SW 1271 (cell line): ENCODE results near the gene ARMC9.

Experiments
- DNase-seq, 2 experiments: peaks; one replicate each; lab custom pipeline; 2025; lab: John Stamatoyannopoulos, UW

Gene ARMC9

DNA sequence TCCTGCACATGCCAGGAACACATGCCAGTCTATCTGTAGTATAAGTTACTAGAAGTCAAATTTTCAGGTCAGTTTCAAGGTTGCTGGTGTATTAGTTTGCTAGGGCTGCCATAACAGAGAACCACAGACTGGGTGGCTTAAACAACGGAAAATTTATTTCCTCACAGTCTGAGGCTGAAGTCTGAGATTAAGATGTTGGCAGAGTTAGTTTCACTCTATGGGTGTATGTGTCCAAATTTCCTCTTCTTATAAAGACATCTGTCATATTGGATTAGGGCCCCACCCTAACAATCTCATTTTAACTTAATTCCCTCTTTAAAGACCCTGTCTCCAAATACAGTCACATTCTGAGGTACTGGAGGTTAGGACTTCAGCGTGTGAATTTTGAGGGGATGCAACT is 223.6 kb downstream of the ARMC9 start:
- no peak for DNase-seq

DNA sequence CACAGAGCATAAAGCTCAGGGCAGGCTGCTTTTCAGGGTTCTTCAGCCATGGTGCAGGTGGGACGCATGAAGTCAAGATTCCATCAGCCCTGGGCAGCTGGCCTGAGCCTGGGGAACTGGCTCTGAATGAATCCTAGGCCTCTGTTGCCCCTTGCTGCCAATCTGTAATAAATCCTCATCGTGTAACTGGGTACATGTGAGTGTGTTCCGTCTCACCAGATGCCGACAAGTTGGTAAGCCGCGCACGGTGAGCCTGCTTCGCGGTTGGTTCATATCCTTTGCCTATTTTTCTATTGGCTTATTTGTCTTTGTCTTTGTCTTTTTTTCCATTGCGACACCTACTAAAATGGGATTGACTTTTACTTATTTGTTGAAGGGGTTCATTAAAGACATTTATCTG is 224.7 kb downstream of the ARMC9 start:
- no peak for DNase-seq
